Activated gamma-delta T cell treated with anti-CD3 and anti-CD28 coated beads, Interleukin-2, amount 50 U/mL, for 16 hours (primary cell): ENCODE data around the gene ALDOA.

Experiments used
- DNase-seq: peaks from one replicate; pipeline ENCODE4 v3.0.0-alpha.2; 2020; ENCODE audit warnings: low read depth

ALDOA gene

DNA sequence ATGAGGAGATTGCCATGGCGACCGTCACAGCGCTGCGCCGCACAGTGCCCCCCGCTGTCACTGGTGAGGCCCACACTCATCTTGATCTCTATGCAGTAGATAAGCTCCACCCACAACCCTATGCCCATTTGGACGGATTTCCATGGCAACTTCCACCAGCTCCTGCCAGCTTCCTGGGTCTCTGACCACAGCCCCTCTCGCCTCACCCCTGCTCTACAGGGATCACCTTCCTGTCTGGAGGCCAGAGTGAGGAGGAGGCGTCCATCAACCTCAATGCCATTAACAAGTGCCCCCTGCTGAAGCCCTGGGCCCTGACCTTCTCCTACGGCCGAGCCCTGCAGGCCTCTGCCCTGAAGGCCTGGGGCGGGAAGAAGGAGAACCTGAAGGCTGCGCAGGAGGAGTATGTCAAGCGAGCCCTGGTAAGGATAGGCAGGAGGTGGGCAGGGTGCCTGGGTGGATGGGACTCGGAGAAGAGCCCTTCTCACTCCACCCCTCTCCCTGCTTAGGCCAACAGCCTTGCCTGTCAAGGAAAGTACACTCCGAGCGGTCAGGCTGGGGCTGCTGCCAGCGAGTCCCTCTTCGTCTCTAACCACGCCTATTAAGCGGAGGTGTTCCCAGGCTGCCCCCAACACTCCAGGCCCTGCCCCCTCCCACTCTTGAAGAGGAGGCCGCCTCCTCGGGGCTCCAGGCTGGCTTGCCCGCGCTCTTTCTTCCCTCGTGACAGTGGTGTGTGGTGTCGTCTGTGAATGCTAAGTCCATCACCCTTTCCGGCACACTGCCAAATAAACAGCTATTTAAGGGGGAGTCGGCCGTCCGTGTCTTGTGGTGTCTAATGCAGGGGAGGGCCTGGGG lies 4.3 kb downstream of the ALDOA start:
- no peak for DNase-seq

DNA sequence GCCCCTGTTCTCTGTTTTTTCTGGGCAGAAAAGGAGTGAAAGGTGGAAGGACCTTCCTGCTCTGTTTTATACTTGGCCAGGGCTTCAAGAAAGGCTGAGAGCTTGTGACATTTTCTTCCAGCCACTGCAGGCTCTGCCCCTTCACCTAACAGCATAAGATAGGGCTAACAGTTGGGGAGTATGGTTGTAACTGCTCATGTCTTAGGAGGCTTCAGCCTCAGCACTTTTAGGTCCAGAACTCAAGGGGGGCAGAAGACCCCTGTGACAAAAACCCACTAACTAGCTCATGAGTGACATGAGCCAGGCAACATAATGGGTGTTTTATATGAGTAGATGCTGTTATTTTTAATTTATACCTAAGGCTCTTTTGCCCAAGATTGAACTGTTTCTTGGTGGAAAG lies 4.9 kb downstream of the ALDOA start:
- DNase-seq = no peak

DNA sequence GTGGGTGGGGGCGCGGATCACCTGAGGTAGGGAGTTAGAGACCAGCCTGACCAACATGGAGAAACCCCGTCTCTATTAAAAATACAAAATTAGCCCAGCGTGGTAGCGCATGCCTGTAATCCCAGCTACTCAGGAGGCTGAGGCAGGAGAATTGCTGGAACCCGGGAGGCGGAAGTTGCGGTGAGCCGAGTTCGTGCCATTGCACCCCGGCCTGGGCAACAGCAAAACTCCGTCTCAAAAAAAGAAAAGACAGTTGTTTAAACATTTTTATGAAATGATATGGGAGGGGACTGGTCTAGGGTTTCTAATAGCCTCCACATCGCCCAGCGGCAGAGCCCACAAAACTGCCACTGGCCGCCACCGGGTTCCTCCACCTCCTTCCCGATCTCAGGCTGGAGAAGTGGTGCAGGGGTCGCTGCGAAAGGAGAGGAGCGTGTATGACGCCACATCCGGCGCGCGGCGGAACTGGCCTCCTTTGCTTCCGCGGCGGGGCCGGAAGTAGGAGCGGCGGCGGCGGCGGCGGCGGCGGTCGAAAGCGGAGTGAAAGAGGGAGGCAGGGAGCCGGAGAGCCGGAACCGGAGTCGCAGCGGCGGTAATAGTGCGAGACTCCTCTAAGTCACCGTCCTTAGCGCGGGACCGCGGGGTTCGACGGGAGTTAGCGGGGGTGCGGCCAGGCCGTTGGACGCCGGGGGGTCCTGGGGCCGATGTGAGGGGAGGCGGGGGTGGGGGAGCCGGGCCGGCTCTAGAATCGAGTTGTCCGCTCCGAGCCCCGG lies 10.1 kb downstream of the ALDOA start, which contains the start of gene PPP4C:
Gene PPP4C (plus strand): TSS at position 492 of the 773 bp plus-strand sequence. CDS start 384 bp downstream, outside the sequence.
- DNase-seq = peak; percentile 82

DNA sequence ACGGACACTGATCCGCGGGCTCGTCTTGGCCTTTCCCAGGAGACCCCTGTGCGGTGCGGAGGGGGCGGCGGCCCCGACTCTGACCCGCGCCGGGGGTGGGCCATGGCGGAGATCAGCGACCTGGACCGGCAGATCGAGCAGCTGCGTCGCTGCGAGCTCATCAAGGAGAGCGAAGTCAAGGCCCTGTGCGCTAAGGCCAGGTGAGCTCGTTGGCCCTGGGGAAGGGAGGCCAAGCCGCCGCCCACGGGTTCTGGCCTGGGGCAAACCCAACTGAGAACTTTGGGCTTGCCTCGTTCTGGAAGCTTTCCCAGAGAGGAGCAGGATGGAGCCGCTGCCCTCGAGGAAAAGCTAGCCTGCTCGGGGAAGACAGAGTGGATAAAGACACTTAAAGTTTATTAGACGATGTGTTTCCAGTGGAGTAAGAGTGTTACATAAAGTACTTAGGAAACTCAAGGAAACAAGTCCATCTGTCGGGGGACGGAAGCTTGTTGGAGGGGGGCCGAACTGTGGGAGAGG lies 10.8 kb downstream of the ALDOA start:
- no peak for DNase-seq

DNA sequence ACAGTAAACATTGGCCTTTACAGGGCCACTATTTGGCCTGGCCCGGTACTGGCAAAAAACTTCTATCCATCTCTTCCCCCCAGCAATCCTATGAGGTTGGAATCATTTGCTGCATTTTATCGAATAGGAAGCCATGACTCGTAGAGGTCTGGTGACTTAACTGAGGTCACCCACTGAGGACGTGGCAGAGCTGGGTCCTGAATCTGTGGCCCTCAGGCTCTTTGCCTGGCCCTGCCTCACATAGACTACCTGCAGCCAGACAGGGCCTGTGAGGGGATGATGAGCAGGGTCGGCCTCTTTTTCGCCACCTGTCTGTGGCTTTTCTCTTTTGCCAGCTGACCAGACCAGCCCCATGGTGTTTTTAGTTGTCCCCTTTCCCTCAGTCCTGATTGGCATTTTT lies 12.1 kb downstream of the ALDOA start:
- DNase-seq = no peak

DNA sequence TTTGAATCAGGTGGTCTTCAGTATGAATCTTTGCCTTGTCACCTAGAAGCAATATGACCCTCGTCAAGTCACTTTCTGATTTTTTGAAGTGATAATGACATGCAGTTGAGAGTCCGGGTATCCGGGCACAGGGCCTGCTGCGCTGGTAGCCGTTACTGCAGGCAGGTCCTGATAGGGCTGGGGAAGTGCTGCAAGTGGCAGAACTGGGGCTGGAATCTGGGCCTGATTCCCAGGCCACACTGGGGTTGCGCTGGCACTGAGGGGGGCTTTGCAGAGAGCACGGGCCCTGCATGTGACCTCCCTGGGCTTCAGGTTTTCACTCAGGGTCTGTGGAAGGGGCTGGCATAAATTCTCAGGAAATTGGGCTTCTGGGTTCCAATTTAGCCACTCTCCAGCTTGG lies 13.2 kb downstream of the ALDOA start:
- DNase-seq = no peak

DNA sequence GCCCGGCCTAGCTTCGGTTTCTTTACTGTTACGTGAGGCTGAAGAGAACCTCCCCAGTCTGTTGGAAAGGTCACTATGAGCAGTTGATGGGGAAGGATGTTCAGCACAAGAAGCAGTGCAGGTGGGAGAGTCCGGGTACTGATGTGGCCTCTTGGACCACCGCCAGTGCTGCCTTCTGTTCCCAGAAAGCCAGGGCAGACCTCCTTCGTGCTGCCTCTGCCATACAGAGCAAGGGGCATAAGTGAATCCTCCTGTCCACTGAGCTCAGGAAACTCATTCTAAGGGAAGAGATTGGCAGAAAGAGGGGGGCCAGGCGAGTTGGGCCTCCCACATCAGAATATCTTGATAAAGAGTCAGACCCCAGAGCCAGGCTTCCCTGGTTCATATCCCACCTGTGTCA lies 13.9 kb downstream of the ALDOA start:
- no peak for DNase-seq

DNA sequence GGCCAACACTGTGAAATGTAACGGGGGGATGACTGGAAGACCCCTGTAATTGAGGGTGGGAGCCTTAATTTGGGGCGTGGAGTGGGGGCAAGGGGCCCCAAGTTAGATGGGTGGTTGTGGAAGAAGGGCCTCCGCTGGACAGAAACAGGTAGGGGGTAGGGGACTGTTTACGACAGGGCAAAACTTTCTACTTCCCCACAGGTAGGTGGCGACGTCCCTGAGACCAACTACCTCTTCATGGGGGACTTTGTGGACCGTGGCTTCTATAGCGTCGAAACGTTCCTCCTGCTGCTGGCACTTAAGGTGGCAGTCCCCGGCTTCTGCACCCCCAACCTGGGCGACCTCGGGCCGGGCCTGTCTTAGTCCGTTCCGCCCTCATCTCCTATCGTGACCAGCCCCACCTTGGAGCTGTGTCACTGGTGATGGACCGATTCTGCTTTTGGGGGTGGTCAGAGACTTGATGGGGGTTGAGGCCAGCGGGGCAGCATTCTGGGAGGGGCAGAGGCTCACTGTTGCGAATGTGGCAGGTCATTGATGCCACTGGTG lies 17.1 kb downstream of the ALDOA start:
- DNase-seq = no peak

DNA sequence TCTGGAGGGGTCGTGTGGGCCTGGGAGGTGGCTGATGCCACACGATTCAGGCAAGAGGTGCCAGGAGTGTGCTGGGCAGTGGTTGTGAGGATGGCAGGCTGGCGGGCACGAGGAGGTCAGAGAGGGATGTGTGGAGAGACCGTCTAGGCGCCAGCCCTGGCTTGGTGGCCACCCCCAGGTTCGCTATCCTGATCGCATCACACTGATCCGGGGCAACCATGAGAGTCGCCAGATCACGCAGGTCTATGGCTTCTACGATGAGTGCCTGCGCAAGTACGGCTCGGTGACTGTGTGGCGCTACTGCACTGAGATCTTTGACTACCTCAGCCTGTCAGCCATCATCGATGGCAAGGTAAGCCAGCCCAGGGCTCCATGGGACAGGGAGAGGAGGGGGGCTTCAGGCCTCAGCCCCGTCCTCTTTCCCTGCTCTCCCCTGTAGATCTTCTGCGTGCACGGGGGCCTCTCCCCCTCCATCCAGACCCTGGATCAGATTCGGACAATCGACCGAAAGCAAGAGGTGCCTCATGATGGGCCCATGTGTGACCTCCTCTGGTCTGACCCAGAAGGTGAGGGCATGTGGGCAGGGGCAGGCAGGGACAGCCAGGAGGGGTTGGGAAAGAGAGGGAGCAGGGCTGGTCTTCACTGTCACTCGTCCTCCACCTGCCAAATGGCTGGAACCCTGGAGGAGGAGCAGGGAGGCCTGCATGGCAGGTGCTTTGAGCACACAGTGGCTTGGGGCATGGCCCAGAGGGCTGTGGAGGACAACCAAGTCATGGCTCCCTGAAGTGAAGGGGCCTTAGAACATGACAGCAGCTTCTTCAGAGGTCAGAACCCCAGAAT lies 17.9 kb downstream of the ALDOA start:
- DNase-seq = no peak

DNA sequence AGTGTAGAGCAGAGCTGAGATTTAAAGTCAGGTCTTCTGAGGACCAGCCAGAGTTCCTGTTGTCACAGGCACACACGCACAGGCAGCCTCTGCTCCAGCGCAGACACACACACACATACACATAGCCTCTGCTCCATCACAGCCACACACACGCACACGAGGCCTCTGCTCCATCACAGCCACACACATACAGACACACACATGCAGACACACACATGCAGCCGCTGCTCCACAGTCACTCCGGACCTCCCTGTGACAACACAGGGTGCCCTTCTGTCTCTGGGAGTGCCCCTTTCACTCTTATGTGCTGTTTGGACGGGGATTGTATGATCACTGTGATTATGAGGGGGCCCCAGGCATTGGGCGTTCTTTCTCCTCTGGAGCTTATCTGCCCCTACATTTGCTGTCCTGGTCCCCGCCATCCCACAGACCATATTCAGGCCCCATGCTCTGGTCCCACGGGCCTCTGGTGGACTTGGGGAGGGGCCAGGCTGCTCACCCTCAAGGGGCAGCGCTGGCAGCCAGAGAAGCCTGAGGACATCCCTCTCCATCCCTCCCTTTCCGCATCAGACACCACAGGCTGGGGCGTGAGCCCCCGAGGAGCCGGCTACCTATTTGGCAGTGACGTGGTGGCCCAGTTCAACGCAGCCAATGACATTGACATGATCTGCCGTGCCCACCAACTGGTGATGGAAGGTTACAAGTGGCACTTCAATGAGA lies 18.7 kb downstream of the ALDOA start:
- DNase-seq = no peak

DNA sequence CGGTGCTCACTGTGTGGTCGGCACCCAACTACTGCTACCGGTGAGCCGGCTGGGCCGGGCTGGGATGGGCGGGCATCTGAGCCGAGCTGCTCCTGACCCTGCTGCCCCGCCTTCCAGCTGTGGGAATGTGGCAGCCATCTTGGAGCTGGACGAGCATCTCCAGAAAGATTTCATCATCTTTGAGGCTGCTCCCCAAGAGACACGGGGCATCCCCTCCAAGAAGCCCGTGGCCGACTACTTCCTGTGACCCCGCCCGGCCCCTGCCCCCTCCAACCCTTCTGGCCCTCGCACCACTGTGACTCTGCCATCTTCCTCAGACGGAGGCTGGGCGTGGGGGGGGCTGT lies 19.2 kb downstream of the ALDOA start:
- DNase-seq = no peak

DNA sequence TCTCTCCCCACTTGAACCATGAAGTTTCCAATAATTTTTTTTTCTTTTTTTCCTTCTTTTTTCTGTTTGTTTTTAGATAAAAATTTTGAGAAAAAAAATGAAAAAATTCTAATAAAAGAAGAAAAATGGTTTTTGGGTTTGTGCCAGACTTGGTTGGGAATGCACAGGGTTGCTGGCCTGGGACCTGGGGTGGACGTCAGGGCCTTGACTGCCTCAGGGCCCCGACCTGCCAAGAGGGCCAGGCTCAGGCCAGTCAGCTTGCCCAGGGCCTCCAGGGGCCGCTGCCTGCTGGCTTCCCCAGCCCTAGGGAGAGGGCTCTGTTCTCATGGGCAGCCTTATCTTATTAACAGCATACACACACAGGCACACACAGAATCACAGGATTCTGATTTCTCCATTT lies 19.7 kb downstream of the ALDOA start:
- DNase-seq = no peak

DNA sequence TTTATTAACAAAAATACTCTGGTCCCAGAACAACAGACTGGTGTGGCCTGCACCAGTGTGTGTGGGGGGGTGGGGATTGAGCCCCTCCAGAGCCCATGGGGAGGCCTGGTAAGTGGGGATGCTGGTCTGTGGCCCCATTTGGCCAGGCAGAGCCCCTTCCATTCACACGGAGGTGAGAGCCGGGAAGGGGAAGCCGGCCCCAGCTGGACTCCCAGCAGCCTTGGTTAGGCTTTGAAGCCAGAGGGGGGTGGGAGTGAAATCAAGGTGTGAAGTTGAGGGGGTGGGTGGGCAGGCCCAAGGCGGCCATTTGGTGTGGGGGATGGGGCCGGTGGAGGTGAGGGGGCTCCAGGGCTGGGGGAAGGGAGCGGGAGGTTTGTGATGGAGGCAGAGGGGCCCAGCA lies 20.3 kb downstream of the ALDOA start:
- DNase-seq = no peak

DNA sequence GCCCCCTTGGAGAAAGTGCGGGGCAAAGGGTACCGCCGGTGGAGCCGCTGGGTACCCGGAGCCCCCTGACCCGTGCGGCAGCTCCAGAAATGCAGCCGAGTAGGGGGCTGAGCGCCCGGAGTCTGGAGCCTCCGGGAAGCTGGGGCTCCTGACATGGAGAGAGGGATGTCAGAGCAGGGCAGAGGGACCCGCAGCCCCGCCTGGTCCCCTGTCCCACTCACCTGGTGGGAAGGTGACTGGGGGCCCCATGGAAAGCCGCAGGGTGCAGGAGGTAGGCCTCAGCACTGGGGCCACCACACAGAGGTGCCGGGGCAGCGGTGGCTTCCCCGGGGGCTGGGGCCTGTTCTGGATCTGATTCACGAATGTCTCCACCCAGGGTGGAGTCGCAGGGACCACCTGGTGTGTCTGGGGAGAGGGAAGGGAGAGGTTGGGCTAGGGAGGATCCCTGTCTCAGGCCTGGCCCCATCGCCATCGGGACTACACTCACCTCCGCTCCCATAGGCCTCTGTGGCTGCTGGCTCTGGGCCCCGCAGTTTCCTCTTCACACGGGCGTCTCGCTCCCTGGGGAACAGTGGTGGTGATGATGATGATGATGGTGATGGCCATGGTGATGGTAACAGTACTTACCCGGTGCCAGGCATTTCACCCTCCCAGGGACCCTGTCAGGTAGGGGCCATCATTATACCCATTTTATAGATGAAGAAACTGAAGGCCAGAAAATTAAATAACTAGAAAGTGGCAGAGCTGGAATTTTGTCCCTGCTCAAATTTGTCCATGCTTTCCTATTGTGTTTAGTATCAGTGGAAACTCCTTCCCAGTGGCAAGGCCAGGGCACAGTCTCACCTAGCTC lies 21.0 kb downstream of the ALDOA start:
- DNase-seq = no peak

DNA sequence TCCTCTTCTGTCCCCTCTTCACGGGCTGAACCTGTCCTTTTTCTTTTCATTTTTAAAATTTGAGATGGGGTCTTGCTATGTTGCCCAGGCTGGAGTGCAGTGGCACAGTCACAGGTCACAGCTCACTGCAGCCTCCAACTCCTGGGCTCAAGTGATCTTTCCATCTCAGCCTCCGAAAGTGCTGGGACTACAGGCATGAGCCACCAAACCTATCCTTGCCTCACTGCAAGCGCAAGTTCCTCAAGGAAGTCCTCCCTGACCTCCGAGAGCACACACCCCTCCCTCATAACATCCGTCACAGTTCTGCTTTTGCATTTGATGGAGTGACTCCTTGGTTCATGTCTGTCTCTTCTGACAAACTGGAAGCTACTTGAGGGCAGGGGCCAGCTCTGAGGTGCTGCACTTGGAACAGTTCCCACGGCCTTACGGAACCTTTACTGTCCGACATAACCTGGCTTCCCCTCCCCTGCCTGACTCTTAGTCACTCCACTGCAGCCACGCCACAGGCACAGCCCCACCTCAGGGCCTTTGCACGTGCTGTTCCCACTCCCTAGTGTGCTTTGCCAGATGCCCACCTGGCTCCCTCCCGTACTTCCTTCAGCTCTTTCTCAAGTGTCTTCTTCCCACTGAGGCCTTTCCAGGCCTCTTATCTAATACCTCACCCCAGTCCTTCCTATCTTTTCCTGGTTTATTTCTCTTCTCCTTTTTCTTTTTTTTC lies 21.8 kb downstream of the ALDOA start:
- DNase-seq = no peak

DNA sequence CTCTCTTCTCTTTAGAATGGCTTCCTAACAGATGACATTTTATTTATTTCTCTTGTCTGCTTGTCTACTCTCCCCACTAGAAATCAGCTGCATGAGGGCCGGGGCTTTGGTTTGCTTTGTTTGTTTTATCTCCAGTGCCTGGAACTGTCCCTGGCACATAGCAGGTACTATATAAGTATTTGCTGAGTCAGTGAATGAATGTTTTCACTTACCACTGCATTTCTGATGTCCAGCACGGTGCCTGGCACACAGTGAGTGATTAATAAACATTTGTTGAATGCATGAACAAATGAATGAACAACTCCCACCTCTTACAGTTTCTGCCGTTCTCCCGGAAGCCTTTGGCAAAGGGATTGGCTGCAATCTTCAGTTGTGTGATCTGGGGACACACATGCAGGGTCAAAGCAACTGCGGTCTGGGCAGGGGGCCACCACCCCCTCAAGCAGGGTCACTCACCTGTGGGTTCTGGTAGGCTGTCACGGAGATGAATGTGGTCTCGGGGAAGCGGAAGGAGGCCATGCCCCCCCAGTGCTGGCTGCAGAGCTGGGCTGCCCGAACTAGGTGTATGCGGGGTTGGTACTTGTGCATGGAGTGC lies 22.8 kb downstream of the ALDOA start:
- DNase-seq = no peak

DNA sequence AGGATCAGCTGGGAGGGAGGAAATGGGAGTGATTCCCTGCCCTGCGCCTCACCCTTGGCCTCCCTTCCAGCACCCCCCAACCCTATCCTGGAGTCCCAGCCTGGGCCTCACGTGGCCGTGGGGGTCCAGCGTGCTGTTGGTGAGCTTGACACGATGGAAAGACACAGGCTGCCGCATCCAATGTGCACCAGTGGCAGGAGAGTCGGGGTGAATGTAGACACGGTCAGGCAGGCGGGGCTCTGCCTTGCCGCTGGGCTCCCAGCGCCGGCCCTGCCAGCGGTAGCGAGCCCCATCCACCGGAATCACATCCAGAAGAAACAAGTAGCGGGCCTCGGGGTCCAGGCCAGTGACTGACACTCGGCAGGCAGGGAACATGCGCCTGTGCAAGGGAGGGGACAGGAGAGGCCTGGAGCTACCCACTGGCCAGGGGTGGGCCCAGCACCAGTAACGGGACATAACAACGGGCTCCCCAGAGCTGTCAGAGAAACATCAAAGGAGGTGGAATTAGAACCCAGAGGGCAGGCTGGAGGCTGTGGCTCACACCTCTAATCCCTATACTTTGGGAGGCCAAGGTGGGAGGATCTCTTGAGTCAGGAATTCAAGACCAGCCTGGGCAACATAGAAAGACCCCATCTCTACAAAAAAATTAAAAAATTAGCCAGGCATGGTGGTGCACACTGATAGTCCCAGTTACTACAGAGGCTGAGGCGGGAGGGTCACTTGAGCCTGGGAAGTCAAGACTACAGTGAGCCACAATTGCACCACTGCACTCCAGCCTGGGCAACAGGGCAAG lies 23.5 kb downstream of the ALDOA start:
- DNase-seq = no peak

DNA sequence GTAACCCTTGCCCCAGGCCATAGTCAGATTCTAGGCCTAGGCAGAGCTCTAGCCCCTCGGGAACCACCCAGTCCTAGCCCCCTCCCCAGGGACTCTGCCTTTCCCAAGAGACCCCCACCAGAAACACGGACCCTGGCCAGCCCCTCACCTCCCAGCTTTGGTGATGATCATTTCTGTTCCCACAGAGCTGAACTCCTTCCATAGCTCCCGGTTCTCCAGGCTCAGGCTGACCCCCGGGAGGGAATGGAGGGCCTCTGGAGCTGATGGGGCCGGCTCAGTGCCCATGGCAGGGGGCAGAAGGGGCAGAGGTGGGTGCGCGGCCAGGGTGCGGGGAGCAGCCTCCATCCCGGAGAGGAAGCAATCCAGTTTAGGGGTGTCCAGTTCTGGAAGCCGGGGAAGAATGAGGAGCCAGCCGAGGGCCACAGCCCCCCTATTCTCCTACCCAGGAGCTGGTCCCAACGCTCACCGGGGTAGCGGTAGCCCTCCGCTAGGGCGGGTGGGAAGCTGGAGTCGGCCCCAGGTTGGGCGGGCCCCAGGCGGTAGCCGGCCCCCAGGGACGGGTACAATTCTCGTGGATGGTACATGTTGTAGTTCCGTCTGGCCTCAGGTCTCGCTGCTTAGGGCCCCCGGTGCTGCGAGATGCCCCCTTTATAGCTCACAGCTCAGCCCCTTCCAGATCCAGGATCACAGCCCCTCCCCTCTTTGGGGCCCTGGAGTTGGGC lies 25.2 kb downstream of the ALDOA start:
- DNase-seq = no peak
